HepG2 (cell line): ENCODE measurements around the gene ZFP90. TPM values are rescaled to one million over a fixed set of nuclear protein-coding genes. Genes with fewer than 3 reads are reported as not detected.

ENCODE experiments used
- BHLHE40 ChIP-seq: IDR thresholded peaks from 2 replicates; pipeline ENCODE4 v1.6.1; 2011; ENCODE audit warnings: low read length, improper control_type of control experiment
- HINFP ChIP-seq: sonication (generic); formaldehyde crosslinking; IDR thresholded peaks from 2 replicates; pipeline ENCODE4 v1.4.0; 2020; ENCODE audit warnings: low read depth, mild to moderate bottlenecking, missing genetic modification reagents
- HNF4G ChIP-seq, 2 experiments: sonication (generic) in 1 of 2; formaldehyde crosslinking in 1 of 2; IDR thresholded peaks; 2 replicates each; pipeline versions ENCODE4 v1.4.0 to v1.6.1; 2011 to 2020; ENCODE audit warnings: borderline replicate concordance in 2 of 2, low read depth in 2 of 2, mild to moderate bottlenecking in 2 of 2, low read length in 1 of 2, missing genetic modification reagents in 1 of 2, moderate library complexity in 1 of 2
- KLF11 ChIP-seq: IDR thresholded peaks from 2 replicates; pipeline ENCODE4 v1.6.1; 2016; ENCODE audit warnings: missing compliant biosample characterization
- MAFK ChIP-seq, 2 experiments: IDR thresholded peaks in 1 of 2; conservative IDR thresholded peaks in 1 of 2; 2 replicates each; pipeline ENCODE4 v1.6.1; 2011; ENCODE audit warnings: improper control_type of control experiment in 2 of 2, low read length in 2 of 2
- MED8 ChIP-seq: sonication (generic); formaldehyde crosslinking; IDR thresholded peaks from 2 replicates; pipeline ENCODE4 v1.8.1; 2023; ENCODE audit warnings: mild to moderate bottlenecking, missing genetic modification reagents; ENCODE audit not compliant: insufficient replicate concordance
- RBAK ChIP-seq: sonication (generic); formaldehyde crosslinking; IDR thresholded peaks from 2 replicates; pipeline ENCODE4 v1.5.1; 2020; ENCODE audit warnings: mild to moderate bottlenecking, missing genetic modification reagents
- SIN3B ChIP-seq: fragments of 150-350 bp; IDR thresholded peaks from 2 replicates; pipeline ENCODE4 v1.6.1; 2014; ENCODE audit warnings: low read length
- SMARCE1 ChIP-seq: fragments of 450-650 bp; IDR thresholded peaks from 2 replicates; pipeline ENCODE4 v1.6.1; 2017; ENCODE audit warnings: borderline replicate concordance
- STAG1 ChIP-seq: sonication (generic); formaldehyde crosslinking; IDR thresholded peaks from 2 replicates; pipeline ENCODE4 v1.4.0; 2020; ENCODE audit warnings: missing genetic modification reagents
- SUZ12 ChIP-seq: fragments of 150-350 bp; IDR thresholded peaks from 2 replicates; pipeline ENCODE4 v1.6.1; 2014; ENCODE audit warnings: low read depth, low read length
- ZBTB39 ChIP-seq: sonication (generic); formaldehyde crosslinking; IDR thresholded peaks from 2 replicates; pipeline ENCODE4 v1.5.0; 2020; ENCODE audit warnings: missing genetic modification reagents
- ZBTB8A ChIP-seq: sonication (generic); formaldehyde crosslinking; IDR thresholded peaks from 2 replicates; pipeline ENCODE4 v1.4.0; 2020; ENCODE audit warnings: mild to moderate bottlenecking, low read depth, missing genetic modification reagents, borderline replicate concordance
- ZMAT5 ChIP-seq: sonication (generic); formaldehyde crosslinking; IDR thresholded peaks from 2 replicates; pipeline ENCODE4 v1.5.0; 2020; ENCODE audit warnings: mild to moderate bottlenecking, low read depth, missing genetic modification reagents, borderline replicate concordance
- ZNF260 ChIP-seq: sonication (generic); formaldehyde crosslinking; IDR thresholded peaks from 2 replicates; pipeline ENCODE4 v1.4.0; 2020; ENCODE audit warnings: missing genetic modification reagents, low read depth, mild to moderate bottlenecking, borderline replicate concordance
- ZNF318 ChIP-seq: sonication (generic); formaldehyde crosslinking; IDR thresholded peaks from 2 replicates; pipeline ENCODE4 v1.4.0; 2020; ENCODE audit warnings: mild to moderate bottlenecking, missing genetic modification reagents
- ZNF329 ChIP-seq: sonication (generic); formaldehyde crosslinking; IDR thresholded peaks from 2 replicates; pipeline ENCODE4 v1.9.0; 2021; ENCODE audit warnings: low read depth, mild to moderate bottlenecking, missing genetic modification reagents
- polyA plus RNA-seq, 8 experiments: library from polyadenylated mRNA; depleted of rRNA in 3 of 8; stranded (reverse) in 7 of 8; unstranded in 1 of 8; fragments of >200 nt; fragmentation: Illumina TruSeq in 4 of 8; extraction: Trizol in 4 of 8; gene quantifications; 2 replicates each; pipeline versions ENCODE4 v1.2.1 to v1.2.3, GENCODE V29; 2011 to 2016; ENCODE audit warnings: low read depth in 4 of 8, missing spikeins in 1 of 8, mixed read lengths in 1 of 8; ENCODE audit not compliant: insufficient read depth in 1 of 8
- total RNA-seq, 5 experiments: library from RNA; depleted of rRNA; stranded (reverse); fragments of >200 nt; fragmentation: Illumina TruSeq; extraction: Trizol; gene quantifications; 2 replicates each; pipeline ENCODE4 v1.2.3, GENCODE V29; 2016; ENCODE audit warnings: low read depth in 1 of 5

Gene ZFP90
- total and polyA plus RNA-seq, 2 of the 13 experiments (the other 11 are each of a cell fraction or from before 2014, with no cell fraction given): 17.6 to 18.9 TPM

- TF ChIP-seq STAG1 (CRISPR knock-in tag) (peak; percentile 94), RBAK (CRISPR knock-in tag) (no peak), ZNF318 (CRISPR knock-in tag) (no peak), MAFK (conservative IDR thresholded peaks at IDR 0.05 in 1 of 2, IDR thresholded peaks at IDR 0.05 in 1 of 2; ENCODE audit: low read length in 2 of 2) (no peak), ZMAT5 (CRISPR knock-in tag) (no peak), BHLHE40 (no peak; the same call in 1 of the 2 replicates), ZNF260 (CRISPR knock-in tag) (no peak), HNF4G (IDR thresholded peaks at IDR 0.05; ENCODE audit: borderline replicate concordance, low read depth, low read length) (no peak), HNF4G (CRISPR knock-in tag; IDR thresholded peaks at IDR 0.05; ENCODE audit: borderline replicate concordance, low read depth) (no peak), HINFP (CRISPR knock-in tag) (peak; percentile 73; the same call in 1 of the 2 replicates), KLF11 (CRISPR knock-in tag) (peak; percentile 74; the same call in 1 of the 2 replicates), MED8 (CRISPR knock-in tag) (no peak), SUZ12 (no peak), ZNF329 (CRISPR knock-in tag) (peak; percentile 41; the same call in 1 of the 2 replicates), ZBTB8A (CRISPR knock-in tag) (no peak), ZBTB39 (CRISPR knock-in tag) (no peak), SMARCE1 (no peak), SIN3B (no peak)
Observed at GRCh38 chr16:68528686-68529379, 10.3 kb upstream of the ZFP90 start (continued).
